GM21423 (cell line): ENCODE data around the gene TNFRSF8.

Experiments used
- ATAC-seq: cut with Tn5 transposase; IDR thresholded peaks from one replicate; pipeline ENCODE4 v1.9.1; 2021; ENCODE audit warnings: mild to moderate bottlenecking, moderate library complexity; ENCODE audit not compliant: unreplicated experiment

TNFRSF8 gene

GRCh38 chr1:12113433-12114339 lies 50.6 kb downstream of the TNFRSF8 start:
- no peak for ATAC-seq

GRCh38 chr1:12114340-12114683 lies 51.2 kb downstream of the TNFRSF8 start:
- ATAC-seq = no peak

- no peak for ATAC-seq
Measured at GRCh38 chr1:12114916-12115315, 51.8 kb downstream of the TNFRSF8 start.

- no peak for ATAC-seq
Measured at GRCh38 chr1:12121212-12122003, 58.3 kb downstream of the TNFRSF8 start.

DNA sequence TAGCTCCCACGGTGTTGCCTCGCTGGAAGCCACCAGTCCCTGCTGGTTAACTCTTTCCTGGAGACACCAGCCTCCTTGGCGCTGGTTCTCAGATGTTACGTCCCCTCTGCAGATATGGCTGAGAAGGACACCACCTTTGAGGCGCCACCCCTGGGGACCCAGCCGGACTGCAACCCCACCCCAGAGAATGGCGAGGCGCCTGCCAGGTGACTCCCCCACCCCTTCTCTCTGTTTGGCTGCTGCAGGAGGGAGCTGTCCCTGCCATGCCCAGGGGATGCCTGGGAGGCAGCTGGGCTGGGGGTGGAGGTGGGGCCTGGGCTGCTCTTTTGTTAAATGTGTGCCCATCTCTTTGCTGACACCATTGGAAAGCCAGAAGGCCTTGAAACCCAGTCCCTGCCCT lies 60.1 kb downstream of the TNFRSF8 start:
- no peak for ATAC-seq

DNA sequence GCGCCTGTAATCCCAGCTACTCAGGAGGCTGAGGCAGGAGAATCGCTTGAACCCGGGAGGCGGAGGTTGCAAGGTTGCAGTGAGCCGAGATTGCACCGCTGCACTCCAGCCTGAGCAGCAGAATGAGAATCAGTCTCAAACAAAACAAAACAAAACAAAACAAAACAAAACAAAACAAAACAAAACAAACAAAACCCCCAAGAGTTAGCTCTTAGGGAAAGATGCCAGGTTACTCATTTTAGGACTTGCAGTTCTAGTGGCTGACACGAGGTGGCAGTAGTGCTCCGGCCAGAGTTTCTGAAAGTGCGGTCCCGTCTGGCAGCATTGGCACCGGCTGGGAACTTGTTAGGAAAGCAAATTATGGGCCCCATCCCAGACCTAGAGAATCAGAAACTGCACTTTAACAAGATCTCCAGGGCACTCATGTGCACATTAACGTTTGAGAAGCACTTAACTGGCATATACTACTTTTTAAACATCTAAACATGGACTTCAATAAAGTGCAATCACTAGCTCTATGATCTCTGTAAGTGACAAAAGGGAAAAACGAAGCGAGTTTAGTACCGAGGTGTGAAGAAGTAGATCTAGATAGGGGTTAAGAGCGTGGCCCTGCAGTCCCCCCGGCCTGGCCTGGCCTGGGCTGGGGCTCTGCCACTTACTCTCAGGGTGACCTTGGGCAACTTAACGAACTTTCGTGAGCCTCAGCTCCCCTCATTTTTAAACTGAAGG lies 61.8 kb downstream of the TNFRSF8 start:
- ATAC-seq = no peak

DNA sequence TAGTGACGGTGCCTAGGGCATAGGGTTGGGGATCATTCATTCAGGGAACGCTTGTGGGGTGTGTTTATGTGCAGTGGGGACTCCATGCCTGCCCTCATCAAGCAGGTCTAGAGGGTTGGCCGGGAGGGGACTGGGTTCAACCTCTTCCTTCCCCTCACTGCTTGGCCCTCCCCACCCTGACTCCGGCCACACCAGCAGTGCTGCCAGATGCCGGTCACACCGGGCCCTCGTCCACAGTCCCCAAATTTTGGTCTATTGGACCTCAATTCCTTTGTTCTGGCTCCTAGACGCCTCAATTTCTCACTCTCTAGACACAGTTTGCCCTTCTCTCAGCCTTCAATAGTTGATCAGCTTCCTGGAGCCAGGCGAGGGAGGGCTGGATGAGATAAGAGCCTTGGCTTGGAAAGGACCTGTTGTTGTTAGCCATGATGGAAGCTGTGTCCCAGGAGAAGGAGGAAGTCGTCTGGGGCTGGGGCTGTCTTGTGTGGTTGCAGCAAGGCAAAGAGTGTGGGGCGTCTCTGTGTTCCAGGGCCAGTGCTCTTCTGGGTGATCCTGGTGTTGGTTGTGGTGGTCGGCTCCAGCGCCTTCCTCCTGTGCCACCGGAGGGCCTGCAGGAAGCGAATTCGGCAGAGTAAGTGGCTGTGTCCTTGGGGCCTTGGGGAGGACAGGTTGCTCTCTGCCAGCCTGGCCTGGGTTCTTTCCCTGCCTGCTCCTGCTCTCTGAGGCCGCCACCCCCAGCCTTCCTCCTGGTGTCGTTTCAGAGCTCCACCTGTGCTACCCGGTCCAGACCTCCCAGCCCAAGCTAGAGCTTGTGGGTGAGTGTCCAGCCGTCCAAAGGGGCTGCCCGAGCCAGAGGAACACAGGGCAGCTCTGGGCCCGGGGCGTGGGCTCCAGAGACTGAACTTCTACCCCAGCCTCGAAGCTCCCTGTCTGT lies 62.6 kb downstream of the TNFRSF8 start:
- ATAC-seq = no peak

DNA sequence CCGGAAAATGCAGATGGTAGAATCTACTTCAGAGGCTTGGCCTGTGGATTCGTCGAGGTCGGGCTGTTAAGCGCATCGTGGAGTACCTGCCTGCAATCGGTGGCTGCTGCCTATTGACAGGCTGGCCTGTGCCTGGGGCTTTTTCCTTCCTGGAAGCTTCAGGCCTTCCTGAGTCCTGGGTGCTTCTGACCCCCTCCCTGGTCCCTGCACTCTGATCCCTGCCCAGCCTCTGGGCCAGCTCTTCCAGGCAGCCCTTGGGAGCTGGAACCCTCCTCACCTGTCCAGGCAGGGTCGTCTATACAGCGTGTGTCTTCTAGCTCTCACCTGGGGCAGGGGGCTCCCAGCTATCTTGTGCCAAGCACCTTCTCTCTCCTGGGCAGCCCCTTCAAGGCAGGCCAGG lies 63.7 kb downstream of the TNFRSF8 start:
- ATAC-seq = no peak

DNA sequence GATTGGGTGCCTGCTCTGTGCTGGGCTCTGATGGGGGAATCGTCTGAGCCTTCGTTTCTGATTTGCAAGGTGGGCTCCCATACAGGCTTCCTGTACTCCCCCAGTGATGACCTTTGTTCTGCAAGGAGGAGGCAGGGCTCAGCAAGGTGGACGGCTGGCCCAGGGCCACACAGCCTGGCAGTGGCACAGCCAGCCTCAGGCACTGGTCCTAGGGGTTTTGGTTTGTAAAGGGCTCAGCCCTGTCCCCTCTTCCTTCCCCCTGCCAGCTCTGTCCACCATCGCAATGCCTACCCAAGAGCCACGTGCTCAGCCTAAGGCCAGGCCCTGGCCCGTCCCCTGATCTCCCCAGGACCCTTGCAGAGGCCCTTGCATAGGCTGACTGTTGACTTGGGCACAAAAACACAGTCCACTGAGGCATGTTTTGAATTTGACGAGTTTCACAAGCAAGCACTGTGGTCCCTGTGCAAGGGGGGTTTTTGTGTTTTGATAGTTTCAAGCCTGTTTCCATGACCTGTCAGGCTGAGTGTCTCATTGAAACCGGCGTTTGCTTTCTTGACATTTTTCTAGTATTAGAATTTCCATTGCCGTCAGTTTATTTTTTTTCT lies 64.2 kb downstream of the TNFRSF8 start:
- ATAC-seq = no peak

DNA sequence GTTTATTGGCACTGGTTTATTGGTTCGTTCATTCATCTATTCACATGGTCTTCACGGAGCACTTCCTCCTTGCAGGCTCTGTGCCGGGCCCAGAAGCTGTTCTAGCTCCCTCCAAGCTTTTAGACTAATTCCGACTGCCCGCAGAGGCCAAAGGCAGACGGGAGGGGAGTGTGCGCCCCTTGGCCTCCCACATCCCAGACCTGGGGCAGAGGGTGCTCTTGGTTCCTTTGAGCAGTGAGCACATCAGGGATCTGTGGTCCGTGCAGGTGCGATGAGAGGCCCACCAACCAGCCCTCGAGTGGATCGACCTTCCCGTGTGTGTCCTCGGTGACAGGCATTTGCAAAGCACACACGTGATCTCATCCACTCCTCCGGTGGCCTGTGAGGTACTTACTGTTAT lies 65.0 kb downstream of the TNFRSF8 start:
- no peak for ATAC-seq

DNA sequence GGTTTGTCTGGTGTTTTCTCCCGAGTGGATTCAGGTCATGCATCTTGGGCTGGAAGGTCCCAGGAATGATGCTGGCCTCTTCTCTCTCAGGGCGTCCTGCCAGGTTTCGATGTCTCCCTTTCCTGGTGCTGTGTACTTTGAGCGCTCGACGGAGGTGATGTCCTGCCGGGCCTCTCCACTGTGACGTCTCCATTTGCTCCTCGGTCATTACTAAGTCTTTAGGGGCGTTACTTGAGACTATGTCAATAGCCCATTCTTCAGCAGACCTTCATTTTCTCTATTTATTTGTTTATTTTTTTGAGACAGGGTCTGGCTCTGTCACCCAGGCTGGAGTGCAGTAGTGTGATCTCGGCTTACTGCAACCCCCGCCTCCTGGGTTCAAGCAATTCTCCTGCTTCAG lies 66.5 kb downstream of the TNFRSF8 start:
- ATAC-seq = no peak

DNA sequence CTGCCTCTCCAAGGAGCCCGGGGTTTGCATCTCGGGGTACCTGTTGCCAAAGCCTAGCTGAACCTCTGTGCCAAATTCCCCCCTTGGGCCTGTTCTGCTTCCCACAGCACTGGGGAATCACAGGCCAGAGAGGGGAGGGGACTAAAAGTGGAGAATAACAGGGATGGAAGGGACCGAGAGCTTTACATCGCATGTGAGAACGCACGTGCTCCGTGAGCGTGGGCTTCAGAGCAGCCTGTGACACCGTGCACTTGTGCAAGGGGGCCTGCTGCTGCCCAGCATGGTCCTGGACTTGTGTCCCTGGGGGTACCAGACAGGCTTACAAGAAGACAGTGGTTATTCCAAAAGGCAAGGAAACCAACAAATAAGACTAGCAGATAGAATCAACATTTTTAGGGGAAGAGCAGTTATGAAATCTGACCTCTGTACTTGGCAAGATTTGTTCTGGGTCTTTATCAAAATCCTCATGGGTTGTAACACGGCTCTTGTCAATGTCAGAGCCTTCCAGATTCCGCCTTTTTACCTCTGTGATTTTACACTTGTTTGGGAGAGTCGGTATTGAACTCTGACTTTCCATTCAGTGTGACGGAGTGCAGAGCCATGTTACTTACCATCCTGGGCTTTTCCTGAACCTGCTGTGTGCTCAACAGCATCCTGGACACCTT lies 67.5 kb downstream of the TNFRSF8 start:
- ATAC-seq = no peak

- no peak for ATAC-seq
Measured at GRCh38 chr1:12132078-12132477, 69.0 kb downstream of the TNFRSF8 start.

DNA sequence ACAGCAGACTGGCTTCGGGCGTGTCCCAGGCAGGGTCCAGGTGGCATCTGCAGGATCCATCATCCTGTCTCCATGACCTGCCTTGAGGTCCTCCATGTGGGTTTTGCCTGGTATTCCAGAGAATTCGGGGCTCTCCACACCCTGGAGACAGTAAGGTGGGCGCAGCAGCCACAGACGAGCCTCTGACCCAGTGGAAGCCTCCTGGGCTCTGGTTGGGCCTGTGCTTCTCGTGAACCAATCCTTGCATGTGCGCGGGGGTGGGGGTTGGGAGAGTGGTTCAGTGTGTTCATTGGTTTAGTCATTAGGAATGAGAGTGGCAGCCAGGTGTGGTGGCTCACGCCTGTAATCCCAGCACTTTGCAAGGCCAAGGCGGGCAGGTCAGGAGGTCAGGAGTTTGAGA lies 71.6 kb downstream of the TNFRSF8 start:
- ATAC-seq = no peak

GRCh38 chr1:12135612-12136011 lies 72.5 kb downstream of the TNFRSF8 start:
- no peak for ATAC-seq

DNA sequence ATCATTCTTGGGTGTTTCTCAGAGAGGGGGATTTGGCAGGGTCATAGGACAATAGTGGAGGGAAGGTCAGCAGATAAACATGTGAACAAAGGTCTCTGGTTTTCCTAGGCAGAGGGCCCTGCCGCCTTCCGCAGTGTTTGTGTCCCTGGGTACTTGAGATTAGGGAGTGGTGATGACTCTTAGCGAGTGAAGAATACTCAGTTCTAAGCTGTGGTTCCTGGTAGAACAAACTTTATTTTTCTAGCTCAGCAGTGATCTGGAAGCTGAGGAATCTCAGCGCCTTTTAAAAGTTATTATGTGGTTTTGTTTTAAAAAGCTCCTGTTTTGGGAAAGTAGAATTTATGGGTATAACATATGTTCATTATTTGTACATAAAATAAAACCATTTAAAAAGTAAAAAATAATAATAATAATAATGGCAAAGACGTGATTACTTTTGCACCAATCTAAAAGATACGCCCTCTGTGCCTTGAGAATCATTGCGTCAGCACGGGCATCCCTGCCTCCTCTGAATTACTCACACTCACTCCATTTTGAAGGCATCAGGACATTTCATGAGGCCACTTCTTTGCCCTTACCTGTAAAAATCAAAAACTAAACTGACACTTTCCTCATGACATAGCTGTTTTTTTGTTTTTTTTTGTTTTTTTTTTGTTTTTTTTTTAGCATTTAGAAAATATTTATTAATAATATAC lies 74.0 kb downstream of the TNFRSF8 start:
- ATAC-seq = no peak

GRCh38 chr1:12138196-12139168 lies 75.4 kb downstream of the TNFRSF8 start:
- no peak for ATAC-seq

DNA sequence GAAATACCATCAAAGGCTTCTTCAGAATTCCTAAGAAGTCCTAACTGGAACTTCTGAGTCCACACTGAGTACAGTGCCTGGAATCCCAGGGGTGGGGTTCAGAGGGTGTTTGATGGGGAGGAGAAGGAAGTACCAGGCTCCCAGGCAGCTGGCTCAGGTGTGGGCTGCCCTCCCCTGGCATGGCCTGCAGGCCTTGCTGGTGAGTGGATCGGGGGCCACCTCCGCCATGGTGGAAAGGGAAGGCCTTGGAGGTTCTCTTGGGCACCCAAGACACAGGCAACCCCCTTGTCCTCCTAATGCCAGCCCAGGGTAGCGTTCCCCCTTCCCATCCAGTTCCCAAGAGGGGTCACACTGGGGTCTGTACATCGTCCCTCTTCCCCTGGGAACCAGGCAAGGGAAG lies 76.9 kb downstream of the TNFRSF8 start:
- no peak for ATAC-seq
